HFF-Myc (cell line): ENCODE data around the gene TLK1.
"Not testable (repeated sequence)": the region's sequence is repeated elsewhere in the genome, so short reads cannot be mapped to it uniquely, and the experiment has no call there.

Experiments
- DNase-seq: peaks from one replicate; pipeline ENCODE4 v3.0.0-alpha.2; 2011; ENCODE audit warnings: low read depth; ENCODE audit errors: extremely low read depth
- H3K4me3 ChIP-seq: replicated peaks from 2 replicates; pipeline ENCODE4 v1.5.1; 2011; ENCODE audit warnings: low read depth, mild to moderate bottlenecking, control low read depth, low read length
- CTCF ChIP-seq: IDR thresholded peaks from 2 replicates; pipeline ENCODE4 v1.5.1; 2012; ENCODE audit warnings: mild to moderate bottlenecking, low read depth, low read length, control low read depth; ENCODE audit errors: missing control alignments

Gene TLK1

GRCh38 chr2:171163261-171163660 is 2.6 kb upstream of the TLK1 start:
- no peak overlapping the region for H3K4me3 ChIP-seq
- no peak for DNase-seq
- no peak for TF ChIP-seq CTCF

DNA sequence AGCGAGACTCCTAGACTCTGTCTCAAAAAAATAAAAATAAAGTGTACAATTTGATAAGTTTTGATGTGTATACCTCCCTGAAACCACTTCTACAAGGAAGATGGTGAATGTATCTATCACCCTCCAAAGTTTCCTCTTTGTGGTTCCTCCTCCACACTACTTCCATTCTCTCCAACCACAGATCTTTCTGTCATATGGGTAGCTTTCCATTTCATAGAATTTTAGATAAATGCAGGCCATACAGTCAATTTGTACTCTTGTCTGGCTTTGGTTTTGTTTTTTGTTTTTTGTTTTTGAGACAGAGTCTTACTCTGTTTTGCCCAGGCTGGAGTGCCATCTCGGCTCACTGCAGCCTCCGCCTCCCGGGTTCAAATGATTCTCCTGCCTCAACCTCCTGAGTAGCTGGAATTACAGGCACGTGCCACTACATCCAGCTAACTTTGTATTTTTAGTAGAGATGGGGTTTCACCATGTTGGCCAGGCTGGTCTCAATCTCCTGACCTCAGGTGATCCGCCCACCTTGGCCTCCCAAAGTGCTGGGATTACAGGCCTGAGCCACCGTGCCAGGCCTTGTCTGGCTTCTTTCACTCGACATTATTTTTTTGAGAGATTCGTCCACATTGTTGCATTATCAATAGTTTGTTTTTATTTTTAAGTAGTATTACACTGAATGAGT is 2.0 kb upstream of the TLK1 start:
- DNase-seq, H3K4me3 ChIP-seq: not testable (repeated sequence)

DNA sequence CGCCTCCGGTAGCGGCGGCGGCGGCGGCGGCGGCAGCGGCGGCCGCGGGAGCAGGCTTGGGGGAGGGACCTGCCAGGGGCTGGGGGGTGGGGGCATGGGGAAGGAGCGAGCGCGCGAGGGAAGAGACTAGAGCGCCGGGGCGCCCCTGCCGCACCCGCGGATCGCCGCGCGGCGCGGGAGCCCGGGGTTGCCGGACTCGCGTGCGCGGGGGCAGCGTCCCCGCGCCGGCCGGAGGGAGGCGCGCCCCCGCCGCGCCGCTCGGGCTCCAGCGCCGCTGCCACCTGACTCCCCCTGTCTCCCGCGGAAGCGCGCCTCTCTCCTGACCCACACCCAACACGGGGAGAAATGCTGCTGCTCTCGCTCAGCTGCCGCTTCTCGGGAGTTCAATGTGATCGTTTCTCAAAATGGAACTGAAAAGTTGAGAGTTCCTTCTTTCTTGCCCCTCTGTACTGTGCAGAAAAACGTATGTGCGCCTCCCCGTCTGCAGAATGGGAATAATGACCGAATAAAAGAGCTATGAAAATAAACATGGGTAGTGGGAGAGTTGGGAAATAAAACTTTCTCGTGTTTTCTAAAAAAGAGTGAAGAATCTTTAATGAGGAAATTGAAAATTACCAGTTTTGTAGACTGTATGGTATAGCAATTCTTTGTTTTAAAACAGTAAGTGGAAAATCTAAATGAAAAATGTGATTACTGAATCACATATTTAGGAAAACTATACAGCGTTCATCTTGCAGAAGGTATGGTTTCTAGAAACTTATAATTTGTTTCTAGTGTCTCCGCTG is 455 bp upstream of the TLK1 start:
- DNase-seq, result no peak
- TF ChIP-seq CTCF, result no peak
- H3K4me3 ChIP-seq, result peak overlapping the region; percentile 86

DNA sequence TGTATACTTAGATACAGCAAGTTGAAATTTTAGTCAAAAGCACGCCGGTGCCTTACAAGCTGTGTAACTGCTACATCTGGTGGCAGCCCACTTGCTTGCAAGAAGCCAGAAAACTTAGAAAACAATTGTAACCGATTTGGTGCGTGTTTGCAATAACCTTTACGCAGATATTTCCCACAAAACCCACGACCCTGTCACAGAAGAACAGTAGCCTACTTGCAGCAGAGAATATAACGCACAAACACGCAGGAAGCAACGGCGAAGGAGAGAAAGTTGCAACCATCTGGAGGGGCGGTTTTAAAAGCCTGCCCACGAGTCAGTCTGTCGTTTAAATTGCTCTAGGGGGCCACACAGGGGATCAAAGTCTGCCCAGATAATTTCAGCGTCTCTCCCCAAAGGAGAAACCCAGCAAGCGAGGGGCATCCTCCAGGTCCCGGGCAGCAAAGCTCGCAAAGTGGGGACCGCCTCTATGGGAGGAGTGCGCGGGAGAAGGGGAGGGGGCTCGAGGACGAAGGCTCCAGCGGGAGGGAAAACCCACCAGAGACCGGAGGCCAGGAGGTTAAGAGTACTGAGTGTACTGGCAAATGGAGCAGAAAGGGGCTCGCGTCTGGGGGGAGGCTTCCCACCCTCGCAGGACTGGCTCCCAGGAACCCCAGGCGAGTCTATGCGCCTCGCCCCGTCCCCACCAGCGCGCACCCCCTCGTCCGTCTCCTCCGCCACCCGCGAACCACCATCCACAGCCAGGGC is 1.1 kb downstream of the TLK1 start:
- DNase-seq, result peak; percentile 17
- peak; percentile 55 for TF ChIP-seq CTCF
- H3K4me3 ChIP-seq, result peak overlapping the region; percentile 86

DNA sequence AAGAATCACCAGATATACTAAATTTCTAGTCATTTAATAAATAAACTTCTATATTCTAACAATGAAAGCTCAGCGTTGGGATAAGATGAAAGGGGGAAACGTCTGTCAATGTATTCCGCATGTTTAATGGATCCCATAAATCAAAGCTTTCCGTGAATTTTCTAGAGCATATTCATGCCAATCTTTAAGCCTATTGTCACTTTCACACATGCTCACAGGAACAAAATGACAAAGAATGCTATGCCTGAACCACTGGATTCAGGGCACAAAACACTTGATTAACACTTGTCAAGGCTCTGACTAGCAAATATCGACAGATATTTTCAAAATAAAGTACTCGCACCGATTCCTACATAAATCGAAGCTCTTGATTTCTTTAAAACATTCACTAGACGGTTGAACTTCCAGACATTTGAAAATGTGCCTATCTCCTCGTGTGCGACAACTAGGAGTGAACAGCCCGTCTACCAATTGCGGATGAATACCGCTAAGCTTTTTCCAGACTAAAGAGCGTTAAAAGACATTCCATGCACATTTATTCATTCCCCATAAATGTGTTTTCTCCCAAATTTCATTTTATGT is 1.8 kb downstream of the TLK1 start:
- TF ChIP-seq CTCF, result no peak
- H3K4me3 ChIP-seq, result peak overlapping the region; percentile 86
- DNase-seq, result no peak

- no peak for TF ChIP-seq CTCF
- H3K4me3 ChIP-seq, result peak overlapping the region; percentile 86
- no peak for DNase-seq
Measured at GRCh38 chr2:171158036-171158789, 2.5 kb downstream of the TLK1 start.
